ENCODE data around the gene CDH23.

DNA sequence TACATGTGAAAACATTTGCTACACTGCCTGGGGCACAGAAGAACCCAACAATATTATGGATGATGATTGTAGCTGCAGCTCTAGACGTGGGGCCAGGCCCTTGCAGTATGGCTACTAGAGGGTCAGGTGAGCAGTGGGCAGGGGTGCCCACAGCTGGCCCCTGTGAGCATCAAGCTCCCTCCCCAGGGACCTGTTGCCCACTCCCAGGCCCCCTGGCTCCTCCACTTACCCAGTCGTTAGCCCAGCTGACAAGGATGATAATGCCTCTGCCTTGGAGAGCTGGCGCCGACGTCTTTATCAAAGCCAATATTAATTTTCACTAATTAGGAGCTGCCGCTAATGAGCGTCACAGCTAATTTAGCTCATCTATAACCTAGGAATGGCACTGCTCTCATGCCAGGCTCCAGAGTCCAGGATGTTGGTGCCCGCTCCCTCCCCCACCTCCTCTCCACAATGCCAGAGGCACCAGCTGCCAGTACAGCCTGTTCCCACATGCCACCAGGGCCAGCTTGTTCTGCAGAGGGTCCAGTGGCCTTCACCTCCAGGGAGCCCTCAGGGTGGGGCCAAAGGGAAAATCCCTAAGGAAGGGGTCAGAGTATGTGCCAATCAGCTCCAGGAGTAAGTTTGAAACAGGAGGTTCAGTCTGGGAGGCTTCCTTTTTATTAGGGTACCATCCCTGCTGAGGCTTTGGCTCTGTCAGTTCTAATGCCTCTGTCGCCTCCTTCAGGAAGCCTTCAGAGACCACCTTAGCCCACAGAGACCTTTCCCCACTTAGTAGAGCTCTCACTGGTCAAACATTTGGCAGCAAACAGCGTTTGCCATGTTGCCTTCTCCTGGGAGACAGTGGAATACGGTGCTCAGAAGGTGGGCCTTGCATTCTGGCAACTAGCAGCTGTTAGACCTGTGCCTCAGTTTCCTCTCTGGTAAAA is 77.2 kb downstream of the CDH23 start:
- TF ChIP-seq, protein P1, sequence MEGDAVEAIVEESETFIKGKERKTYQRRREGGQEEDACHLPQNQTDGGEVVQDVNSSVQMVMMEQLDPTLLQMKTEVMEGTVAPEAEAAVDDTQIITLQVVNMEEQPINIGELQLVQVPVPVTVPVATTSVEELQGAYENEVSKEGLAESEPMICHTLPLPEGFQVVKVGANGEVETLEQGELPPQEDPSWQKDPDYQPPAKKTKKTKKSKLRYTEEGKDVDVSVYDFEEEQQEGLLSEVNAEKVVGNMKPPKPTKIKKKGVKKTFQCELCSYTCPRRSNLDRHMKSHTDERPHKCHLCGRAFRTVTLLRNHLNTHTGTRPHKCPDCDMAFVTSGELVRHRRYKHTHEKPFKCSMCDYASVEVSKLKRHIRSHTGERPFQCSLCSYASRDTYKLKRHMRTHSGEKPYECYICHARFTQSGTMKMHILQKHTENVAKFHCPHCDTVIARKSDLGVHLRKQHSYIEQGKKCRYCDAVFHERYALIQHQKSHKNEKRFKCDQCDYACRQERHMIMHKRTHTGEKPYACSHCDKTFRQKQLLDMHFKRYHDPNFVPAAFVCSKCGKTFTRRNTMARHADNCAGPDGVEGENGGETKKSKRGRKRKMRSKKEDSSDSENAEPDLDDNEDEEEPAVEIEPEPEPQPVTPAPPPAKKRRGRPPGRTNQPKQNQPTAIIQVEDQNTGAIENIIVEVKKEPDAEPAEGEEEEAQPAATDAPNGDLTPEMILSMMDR (IDR thresholded peaks at IDR 0.05) = no peak
- no peak for TF ChIP-seq POLR2A (IDR thresholded peaks at IDR 0.05)

Measured in adrenal gland (tissue), 5 donors.